ENCODE data around the gene ENTR1. TPM values are rescaled to one million over a fixed set of nuclear protein-coding genes. Genes with fewer than 3 reads are reported as not detected.

ENTR1 gene
- total and polyA plus RNA-seq, 2 of the 13 experiments (the other 11 are each of a cell fraction or from before 2014, with no cell fraction given), result 70.1 to 76.4 TPM

- TF ChIP-seq ZBTB10 (CRISPR knock-in tag; IDR thresholded peaks at IDR 0.05; ENCODE audit: borderline replicate concordance) (0 out of 2 replicates have a peak, but pooled peaks have one; percentile 51), CHCHD3 (CRISPR knock-in tag; IDR thresholded peaks at IDR 0.05) (no peak), GMEB2 (CRISPR knock-in tag; IDR thresholded peaks at IDR 0.05; ENCODE audit: low read depth) (no peak), ZNF850 (CRISPR knock-in tag; conservative IDR thresholded peaks at IDR 0.05) (0 out of 2 replicates have a peak, but pooled peaks have one; percentile 33), TEAD2 (CRISPR knock-in tag; IDR thresholded peaks at IDR 0.05) (0 out of 2 replicates have a peak, but pooled peaks have one; percentile 68), ZNF674 (CRISPR knock-in tag; IDR thresholded peaks at IDR 0.05; ENCODE audit: low read depth) (no peak), NR2C2 (CRISPR knock-in tag; IDR thresholded peaks at IDR 0.05; ENCODE audit: borderline replicate concordance) (peak; percentile 96), DNMT3B (CRISPR knock-in tag; conservative IDR thresholded peaks at IDR 0.05) (no peak), SCMH1 (CRISPR knock-in tag; IDR thresholded peaks at IDR 0.05; ENCODE audit: borderline replicate concordance) (no peak), STAT5B (CRISPR knock-in tag; IDR thresholded peaks at IDR 0.05) (peak; percentile 54; the same call in 1 of the 2 replicates), ZSCAN31 (CRISPR knock-in tag; IDR thresholded peaks at IDR 0.05; ENCODE audit: low read depth) (peak; percentile 55; the same call in 1 of the 2 replicates), RFX1 (IDR thresholded peaks at IDR 0.05) (no peak), RELA (CRISPR knock-in tag; IDR thresholded peaks at IDR 0.05) (no peak), ZNF75D (CRISPR knock-in tag; IDR thresholded peaks at IDR 0.05; ENCODE audit: borderline replicate concordance) (no peak), ZNF446 (CRISPR knock-in tag; IDR thresholded peaks at IDR 0.05) (no peak; the same call in 1 of the 2 replicates), SSRP1 (CRISPR knock-in tag; IDR thresholded peaks at IDR 0.05) (no peak), ZNF614 (CRISPR knock-in tag; IDR thresholded peaks at IDR 0.05; ENCODE audit: borderline replicate concordance) (0 out of 2 replicates have a peak, but pooled peaks have one; percentile 66), ZNF282 (IDR thresholded peaks at IDR 0.05; ENCODE audit: partially characterized antibody) (no peak), ZNF136 (CRISPR knock-in tag; IDR thresholded peaks at IDR 0.05; ENCODE audit: low read depth) (no peak), PCBP2 (optimal IDR thresholded peaks at IDR 0.05; ENCODE audit: low read depth, low read length, poor library complexity, severe bottlenecking) (no peak), NFIB (CRISPR knock-in tag; IDR thresholded peaks at IDR 0.05; ENCODE audit: borderline replicate concordance) (no peak), FOSL2 (CRISPR knock-in tag; IDR thresholded peaks at IDR 0.05) (peak; percentile 31), SMAD9 (CRISPR knock-in tag; IDR thresholded peaks at IDR 0.05) (no peak), KLF16 (CRISPR knock-in tag; IDR thresholded peaks at IDR 0.05) (peak in 1 of 2 experiments; percentile 67; a peak in 1 of 4 replicates), ZNF740 (CRISPR knock-in tag; IDR thresholded peaks at IDR 0.05) (peak; percentile 59; the same call in 1 of the 2 replicates), ISX (CRISPR knock-in tag; conservative IDR thresholded peaks at IDR 0.05) (no peak; the same call in 1 of the 2 replicates), HNRNPLL (IDR thresholded peaks at IDR 0.05; ENCODE audit: low read depth, low read length, poor library complexity, severe bottlenecking) (peak; percentile 24)
Observed at GRCh38 chr9:136363106-136363948, 47.1 kb downstream of the ENTR1 start, which contains the start of gene DNLZ (continued).

Measured in HepG2 (cell line).